K562 (cell line): ENCODE data around the gene PIGV. TPM values are rescaled to one million over a fixed set of nuclear protein-coding genes. Genes with fewer than 3 reads are reported as not detected.

ENCODE experiments used
- ATAC-seq: fragments of 200-7000 bp; cut with Tn5 transposase; 3 replicates; pipeline ENCODE4 v1.9.1; 2020; ENCODE audit warnings: moderate library complexity
- BruUV-seq: library from RNA; stranded (reverse); fragments of 400-500 nt; replicated peaks from 2 replicates; lab custom pipeline; 2021; lab: Mats Ljungman, UMichigan
- CTCF ChIA-PET: fragments of 300-600 bp; formaldehyde crosslinking; extraction: SDS; loops from one replicate; lab custom pipeline; 2021; ENCODE audit warnings: low intra/inter-chr PET ratio; lab: Yijun Ruan, JAX
- POLR2A ChIA-PET: fragments of 300-600, 350-650 bp; sonication (Branson Sonifier 250); formaldehyde crosslinking; extraction: SDS; loops from one replicate; lab custom pipeline; 2021; ENCODE audit warnings: antibody characterized with exemption, inconsistent platforms; lab: Yijun Ruan, JAX
- DNase-seq, 4 experiments: peaks; one replicate each; pipeline versions ENCODE4 v3.0.0 to v3.0.0-alpha.2; 2011 to 2018; ENCODE audit warnings: low spot score in 3 of 4, mixed read lengths in 3 of 4; ENCODE audit errors: extremely low read depth in 1 of 4
- FAIRE-seq: peaks from 2 replicates; lab custom pipeline; 2011; peaks lifted over from hg19 to GRCh38; lab: Jason Lieb, UNC
- H2AFZ ChIP-seq: 2 replicates; pipeline ENCODE4 v1.6.0; 2011; ENCODE audit warnings: low read depth, low read length, control low read depth, inconsistent platforms
- H3K27ac ChIP-seq: fragments of 200-600 bp; 3 replicates; pipeline ENCODE4 v1.8.0; 2011; ENCODE audit warnings: low read depth, mild to moderate bottlenecking, control low read depth, inconsistent platforms, low read length, moderate library complexity, mixed read lengths; ENCODE audit errors: extremely low read depth
- H3K27me3 ChIP-seq, 2 experiments: fragments of 300-600 bp in 1 of 2; 2 replicates in 1 of 2; 3 replicates in 1 of 2; pipeline versions ENCODE4 v1.6.0 to v1.8.0; 2011; ENCODE audit warnings: inconsistent platforms in 2 of 2, low read length in 2 of 2, mild to moderate bottlenecking in 1 of 2, mixed read lengths in 1 of 2, moderate library complexity in 1 of 2; ENCODE audit not compliant: control insufficient read depth in 2 of 2, insufficient read depth in 2 of 2
- H3K36me3 ChIP-seq: fragments of 300-600 bp; 3 replicates; pipeline ENCODE4 v1.8.0; 2011; ENCODE audit warnings: mild to moderate bottlenecking, low read length, inconsistent platforms; ENCODE audit not compliant: control insufficient read depth, insufficient read depth
- H3K4me1 ChIP-seq, 2 experiments: fragments of 200-600 bp in 1 of 2; replicated peaks in 1 of 2; 2 replicates in 1 of 2; 3 replicates in 1 of 2; pipeline versions ENCODE4 v1.5.1 to v1.8.0; 2011; ENCODE audit warnings: inconsistent platforms in 2 of 2, low read length in 2 of 2, mild to moderate bottlenecking in 1 of 2, mixed read lengths in 1 of 2, moderate library complexity in 1 of 2; ENCODE audit not compliant: control insufficient read depth in 2 of 2, insufficient read depth in 2 of 2
- H3K4me2 ChIP-seq: 2 replicates; pipeline ENCODE4 v1.6.1; 2011; ENCODE audit warnings: low read length, control low read depth, inconsistent platforms, mixed read lengths; ENCODE audit not compliant: insufficient read depth
- H3K4me3 ChIP-seq: fragments of 200-600 bp; sonication (generic), shearing (Covaris generic); 2 replicates; pipeline ENCODE4 v1.5.1; 2016; ENCODE audit warnings: control low read depth, inconsistent platforms
- H3K79me2 ChIP-seq: fragments of 200-600 bp; 3 replicates; pipeline ENCODE4 v1.8.0; 2011; ENCODE audit warnings: low read length, inconsistent platforms; ENCODE audit not compliant: control insufficient read depth, insufficient read depth
- H3K9ac ChIP-seq, 2 experiments: 2 replicates each; pipeline versions ENCODE4 v1.6.0 to v1.6.1; 2011; ENCODE audit warnings: low read depth in 2 of 2, low read length in 2 of 2, control low read depth in 1 of 2, inconsistent platforms in 1 of 2, mild to moderate bottlenecking in 1 of 2, mixed read lengths in 1 of 2; ENCODE audit not compliant: insufficient read depth in 1 of 2
- H3K9me1 ChIP-seq: one replicate; pipeline ENCODE4 v1.6.0; 2011; ENCODE audit warnings: inconsistent platforms, mild to moderate bottlenecking, low read length, moderate library complexity; ENCODE audit not compliant: control insufficient read depth, insufficient read depth
- H3K9me3 ChIP-seq: replicated peaks from 2 replicates; pipeline ENCODE4 v1.5.1; 2011; ENCODE audit warnings: low read depth, low read length, inconsistent platforms; ENCODE audit not compliant: control insufficient read depth, insufficient read depth
- H4K20me1 ChIP-seq: replicated peaks from 2 replicates; pipeline ENCODE4 v1.6.1; 2011; ENCODE audit warnings: low read length, inconsistent platforms, mixed read lengths; ENCODE audit not compliant: control insufficient read depth, insufficient read depth
- CEBPB ChIP-seq: fragments of 450-650 bp; IDR thresholded peaks from 2 replicates; pipeline ENCODE4 v1.6.1; 2016; ENCODE audit warnings: missing genetic modification characterization, missing compliant biosample characterization
- CREB3 ChIP-seq: fragments of 450-650 bp; conservative IDR thresholded peaks from 2 replicates; pipeline ENCODE4 v1.6.1; 2016; ENCODE audit warnings: missing genetic modification characterization, low read depth, mild to moderate bottlenecking, missing compliant biosample characterization, moderate library complexity
- FUS ChIP-seq: fragments of 200-400 bp; formaldehyde crosslinking; optimal IDR thresholded peaks from 2 replicates; pipeline ENCODE3; 2017; ENCODE audit warnings: low read depth, low read length
- GATAD2B ChIP-seq: fragments of 450-650 bp; IDR thresholded peaks from 2 replicates; pipeline ENCODE4 v1.6.1; 2017; ENCODE audit warnings: mild to moderate bottlenecking, borderline replicate concordance
- SNRNP70 ChIP-seq: fragments of 200-400 bp; formaldehyde crosslinking; optimal IDR thresholded peaks from 2 replicates; pipeline ENCODE3; 2017; ENCODE audit warnings: low read depth, low read length
- ZFX ChIP-seq: sonication (generic); formaldehyde crosslinking; IDR thresholded peaks from 2 replicates; pipeline ENCODE4 v1.8.0; 2022; ENCODE audit warnings: mild to moderate bottlenecking, missing genetic modification reagents, moderate library complexity
- WGBS: fragments of 100-300 bp; shearing (Covaris generic); methylation state at CpG from one replicate; pipeline ENCODE4 v1.1.6; 2016; ENCODE audit warnings: low coverage, mixed read lengths; ENCODE audit not compliant: insufficient coverage; ENCODE audit errors: missing lambda C conversion rate; 5-methylcytosine and 5-hydroxymethylcytosine counted together
- in situ Hi-C: fragments of 300-500 bp; cut with MboI; formaldehyde crosslinking; loops from 4 replicates; pipeline ENCODE4 v1.15.0; 2018; ENCODE audit warnings: inconsistent platforms, mixed read lengths
- intact Hi-C: fragments of 100-400 bp; cut with micrococcal nuclease; formaldehyde crosslinking; loops from 2 replicates; pipeline ENCODE4 v1.14.2; 2022
- polyA plus RNA-seq, 8 experiments: library from polyadenylated mRNA; depleted of rRNA in 4 of 8; stranded (reverse) in 5 of 8; unstranded in 3 of 8; fragments of >200 nt; fragmentation: Nextera tagmentation in 2 of 8; fragmentation: Illumina TruSeq in 1 of 8; extraction: Ambion mirVana in 2 of 8; extraction: Trizol in 1 of 8; gene quantifications; 2 replicates each; pipeline versions ENCODE4 v1.2.1 to v1.2.3, GENCODE V29; 2011 to 2014; ENCODE audit warnings: inconsistent platforms in 1 of 8, missing spikeins in 1 of 8
- total RNA-seq, 7 experiments: library from RNA; depleted of rRNA in 6 of 7; stranded (reverse); fragments of >200 nt in 6 of 7; fragmentation: Illumina TruSeq in 2 of 7; extraction: Trizol in 2 of 7; gene quantifications; 2 replicates each; pipeline versions ENCODE4 v1.2.1 to v1.2.3, GENCODE V29; 2011 to 2021; ENCODE audit warnings: low replicate concordance in 1 of 7
- TF ChIP-seq, protein P1 (sequence below): fragments of 250-450 bp; sonication (Bioruptor Pico); IDR thresholded peaks from 2 replicates; pipeline ENCODE4 v1.8.0; 2022; ENCODE audit warnings: inconsistent platforms

The PIGV gene
- total and polyA plus RNA-seq, 9 of the 15 experiments (the other 6 are each of a cell fraction or from before 2014, with no cell fraction given): 8.4 to 21.8 (median 11.7) TPM

- TF ChIP-seq CREB3 (no peak), ZFX (CRISPR knock-in tag) (no peak), CEBPB (tag) (peak; percentile 41), FUS (no peak), GATAD2B (no peak), SNRNP70 (no peak)
- TF ChIP-seq, protein P1, sequence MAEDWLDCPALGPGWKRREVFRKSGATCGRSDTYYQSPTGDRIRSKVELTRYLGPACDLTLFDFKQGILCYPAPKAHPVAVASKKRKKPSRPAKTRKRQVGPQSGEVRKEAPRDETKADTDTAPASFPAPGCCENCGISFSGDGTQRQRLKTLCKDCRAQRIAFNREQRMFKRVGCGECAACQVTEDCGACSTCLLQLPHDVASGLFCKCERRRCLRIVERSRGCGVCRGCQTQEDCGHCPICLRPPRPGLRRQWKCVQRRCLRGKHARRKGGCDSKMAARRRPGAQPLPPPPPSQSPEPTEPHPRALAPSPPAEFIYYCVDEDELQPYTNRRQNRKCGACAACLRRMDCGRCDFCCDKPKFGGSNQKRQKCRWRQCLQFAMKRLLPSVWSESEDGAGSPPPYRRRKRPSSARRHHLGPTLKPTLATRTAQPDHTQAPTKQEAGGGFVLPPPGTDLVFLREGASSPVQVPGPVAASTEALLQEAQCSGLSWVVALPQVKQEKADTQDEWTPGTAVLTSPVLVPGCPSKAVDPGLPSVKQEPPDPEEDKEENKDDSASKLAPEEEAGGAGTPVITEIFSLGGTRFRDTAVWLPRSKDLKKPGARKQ (CRISPR knock-in tag): no peak
- TF ChIP-seq, all 486 proteins: peak for 1
- 80% methylated on average over 5 of the region's 5 CpGs for WGBS
- ChIA-PET CTCF (no interaction called here), POLR2A (interaction anchor here (1.1 to 2.5 kb wide), 3 partner anchors 17 to 47 kb away, joined by 3 to 13 read pairs (median 5); partner anchors contain the start of gene PIGV)
- Histone ChIP-seq H4K20me1 (0 out of 2 replicates have a peak, but pooled peaks cover 8% of the 10 kb centered on the region), H3K36me3 (peaks cover 82% of the 10 kb centered on the region), H3K9me3 (no peaks in the 10 kb centered on the region), H3K27me3 (no peaks in the 10 kb centered on the region), H3K27ac (no peak overlapping the region), H3K4me3 (no peak overlapping the region), H3K4me1 (peaks cover 13 to 27% of the 10 kb centered on the region in 2 experiments; a peak in 4 of 5 replicates), H2AFZ (no peak overlapping the region), H3K79me2 (peaks cover 73% of the 10 kb centered on the region), H3K4me2 (no peak overlapping the region), H3K9ac (no peak overlapping the region), H3K9me1 (no peaks in the 10 kb centered on the region)
- intact Hi-C loops: no loop called here
- ATAC-seq (no peak), FAIRE-seq (no peak), DNase-seq (no peak)
- BruUV-seq: no TSS peak
- in situ Hi-C loops: no loop called here
Observed at GRCh38 chr1:26740952-26741351, 46.8 kb upstream of the PIGV start.
